A549 (cell line): Measurements from ENCODE around the gene ITGA1. TPM values are rescaled to one million over a fixed set of nuclear protein-coding genes. Genes with fewer than 3 reads are reported as not detected.

ENCODE experiments used
- ATAC-seq, 2 experiments: fragments of 200-7000 bp in 1 of 2; fragments of >200 bp in 1 of 2; cut with Nextera tagmentation in 1 of 2; cut with Tn5 transposase in 1 of 2; 3 replicates each; pipeline versions ENCODE4 v1.8.0 to v1.9.1; 2018 to 2020; ENCODE audit warnings: mild to moderate bottlenecking in 1 of 2, moderate library complexity in 1 of 2
- CTCF ChIA-PET: fragments of 300-600 bp; sonication (Branson Sonifier 250); formaldehyde crosslinking; extraction: SDS; loops from one replicate; lab custom pipeline; 2021; ENCODE audit warnings: antibody characterized with exemption, inconsistent platforms; lab: Yijun Ruan, JAX
- POLR2A ChIA-PET: fragments of 350-600 bp; formaldehyde crosslinking; extraction: SDS; loops from one replicate; lab custom pipeline; 2021; ENCODE audit warnings: antibody characterized with exemption, inconsistent platforms; lab: Yijun Ruan, JAX
- DNase-seq, 2 experiments: peaks; one replicate each; pipeline versions ENCODE4 v3.0.0 to v3.0.0-alpha.2; 2011 to 2016; ENCODE audit warnings: low read depth in 1 of 2, low spot score in 1 of 2
- FAIRE-seq: peaks from 2 replicates; lab custom pipeline; 2011; peaks lifted over from hg19 to GRCh38; lab: Jason Lieb, UNC
- H3K27ac ChIP-seq, 2 experiments: fragments of >200 bp; sonication (Bioruptor Twin); formaldehyde crosslinking; 3 replicates each; pipeline ENCODE4 v1.5.1; 2016 to 2017
- H3K4me1 ChIP-seq: fragments of >200 bp; sonication (Bioruptor Twin); formaldehyde crosslinking; 3 replicates; pipeline ENCODE4 v1.6.1; 2016
- H3K4me2 ChIP-seq: fragments of >200 bp; sonication (Bioruptor Twin); formaldehyde crosslinking; 3 replicates; pipeline ENCODE4 v1.6.1; 2016
- H3K4me3 ChIP-seq: fragments of >200 bp; sonication (Bioruptor Twin); formaldehyde crosslinking; 3 replicates; pipeline ENCODE4 v1.5.1; 2016
- H3K9me3 ChIP-seq: fragments of >200 bp; sonication (Bioruptor Twin); formaldehyde crosslinking; 3 replicates; pipeline ENCODE4 v1.6.1; 2016
- BHLHE40 ChIP-seq: IDR thresholded peaks from 2 replicates; pipeline ENCODE4 v1.6.1; 2012; ENCODE audit warnings: low read depth, low read length, inconsistent platforms
- CBX2 ChIP-seq: fragments of 200-600 bp; sonication (generic); IDR thresholded peaks from 2 replicates; pipeline ENCODE4 v1.6.1; 2016; ENCODE audit warnings: low read depth, mild to moderate bottlenecking, borderline replicate concordance
- CEBPB ChIP-seq, 2 experiments: fragments of >200 bp in 1 of 2; sonication (Bioruptor Twin) in 1 of 2; formaldehyde crosslinking in 1 of 2; IDR thresholded peaks; 2 replicates each; pipeline ENCODE4 v1.6.1; 2012 to 2016
- CHD2 ChIP-seq: fragments of 150-350 bp; IDR thresholded peaks from 2 replicates; pipeline ENCODE4 v1.6.1; 2014; ENCODE audit warnings: low read length; ENCODE audit not compliant: partially characterized antibody
- CHD4 ChIP-seq: fragments of 200-600 bp; sonication (generic); IDR thresholded peaks from 2 replicates; pipeline ENCODE4 v1.6.1; 2016; ENCODE audit warnings: antibody characterized with exemption, mild to moderate bottlenecking, borderline replicate concordance
- EHMT2 ChIP-seq: fragments of 200-600 bp; sonication (generic); IDR thresholded peaks from 2 replicates; pipeline ENCODE4 v1.6.1; 2016; ENCODE audit warnings: antibody characterized with exemption, low read depth, mild to moderate bottlenecking, moderate library complexity
- ELK1 ChIP-seq: fragments of 150-350 bp; IDR thresholded peaks from 2 replicates; pipeline ENCODE4 v1.6.1; 2014; ENCODE audit warnings: low read depth, mild to moderate bottlenecking, low read length
- FOSB ChIP-seq: fragments of 250-450 bp; sonication (Bioruptor Pico); IDR thresholded peaks from 2 replicates; pipeline ENCODE4 v1.5.0; 2020; ENCODE audit warnings: mild to moderate bottlenecking, moderate library complexity
- FOSL2 ChIP-seq, 2 experiments: fragments of 450-650 bp in 1 of 2; fragments of >200 bp in 1 of 2; sonication (Bioruptor Twin) in 1 of 2; formaldehyde crosslinking; IDR thresholded peaks; 2 replicates each; pipeline versions ENCODE4 v1.5.0 to v1.6.1; 2016 to 2020; ENCODE audit warnings: mild to moderate bottlenecking in 1 of 2, moderate library complexity in 1 of 2
- HDAC2 ChIP-seq: fragments of 200-600 bp; sonication (generic); IDR thresholded peaks from 2 replicates; pipeline ENCODE4 v1.6.1; 2016
- HES2 ChIP-seq: fragments of >200 bp; sonication (Bioruptor Twin); formaldehyde crosslinking; IDR thresholded peaks from 2 replicates; pipeline ENCODE4 v1.6.1; 2016
- HEYL ChIP-seq: fragments of 250-450 bp; sonication (Bioruptor Pico); IDR thresholded peaks from 2 replicates; pipeline ENCODE4 v1.8.0; 2021; ENCODE audit warnings: mild to moderate bottlenecking, moderate library complexity
- HOXA7 ChIP-seq: fragments of 250-450 bp; sonication (Bioruptor Pico); IDR thresholded peaks from 2 replicates; pipeline ENCODE4 v1.5.0; 2020; ENCODE audit warnings: mild to moderate bottlenecking, moderate library complexity
- HOXB5 ChIP-seq: fragments of 250-450 bp; sonication (Bioruptor Pico); IDR thresholded peaks from 2 replicates; pipeline ENCODE4 v1.5.0; 2020; ENCODE audit warnings: mild to moderate bottlenecking, moderate library complexity
- JUN ChIP-seq, 2 experiments: fragments of >200 bp; sonication (Bioruptor Twin); formaldehyde crosslinking; IDR thresholded peaks; 2 replicates in 1 of 2; 3 replicates in 1 of 2; pipeline ENCODE4 v1.6.1; 2016 to 2017
- JUNB ChIP-seq: fragments of >200 bp; sonication (Bioruptor Twin); formaldehyde crosslinking; IDR thresholded peaks from 2 replicates; pipeline ENCODE4 v1.6.1; 2016
- KDM5A ChIP-seq: fragments of 200-600 bp; sonication (generic); IDR thresholded peaks from 2 replicates; pipeline ENCODE4 v1.6.1; 2016; ENCODE audit warnings: antibody characterized with exemption, mild to moderate bottlenecking
- MAX ChIP-seq: IDR thresholded peaks from 2 replicates; pipeline ENCODE4 v1.6.1; 2012
- MAZ ChIP-seq: fragments of 150-350 bp; IDR thresholded peaks from 2 replicates; pipeline ENCODE4 v1.6.1; 2014; ENCODE audit warnings: antibody characterized with exemption, low read depth, low read length, borderline replicate concordance
- MYC ChIP-seq: IDR thresholded peaks from 2 replicates; pipeline ENCODE4 v1.6.1; 2012; ENCODE audit warnings: mild to moderate bottlenecking, inconsistent platforms, low read length, improper control_type of control experiment, borderline replicate concordance
- NFE2L2 ChIP-seq: fragments of 150-350 bp; conservative IDR thresholded peaks from 2 replicates; pipeline ENCODE4 v1.6.1; 2014; ENCODE audit warnings: low read length
- NR3C1 ChIP-seq: fragments of >200 bp; sonication (Bioruptor Twin); formaldehyde crosslinking; IDR thresholded peaks from 3 replicates; pipeline ENCODE4 v1.6.1; 2017
- PHF8 ChIP-seq: fragments of 200-600 bp; sonication (generic); IDR thresholded peaks from 2 replicates; pipeline ENCODE4 v1.6.1; 2016; ENCODE audit warnings: low read depth, mild to moderate bottlenecking, antibody characterized with exemption, moderate library complexity, borderline replicate concordance
- RAD21 ChIP-seq, 2 experiments: fragments of >200 bp in 1 of 2; sonication (Bioruptor Twin) in 1 of 2; formaldehyde crosslinking in 1 of 2; IDR thresholded peaks in 1 of 2; conservative IDR thresholded peaks in 1 of 2; 2 replicates in 1 of 2; 3 replicates in 1 of 2; pipeline ENCODE4 v1.6.1; 2012 to 2018; ENCODE audit warnings: inconsistent platforms in 1 of 2
- RCOR1 ChIP-seq: fragments of 150-350 bp; IDR thresholded peaks from 2 replicates; pipeline ENCODE4 v1.6.1; 2014; ENCODE audit warnings: antibody characterized with exemption, low read length, low read depth
- RNF2 ChIP-seq: fragments of 200-600 bp; sonication (generic); IDR thresholded peaks from 2 replicates; pipeline ENCODE4 v1.6.1; 2016; ENCODE audit warnings: low read depth, mild to moderate bottlenecking, antibody characterized with exemption, moderate library complexity, borderline replicate concordance
- SREBF2 ChIP-seq: fragments of 450-650 bp; IDR thresholded peaks from 2 replicates; pipeline ENCODE4 v1.6.1; 2014; ENCODE audit warnings: mild to moderate bottlenecking, moderate library complexity
- TFCP2L1 ChIP-seq: fragments of 250-450 bp; sonication (Bioruptor Pico); IDR thresholded peaks from 2 replicates; pipeline ENCODE4 v1.5.0; 2021; ENCODE audit warnings: mild to moderate bottlenecking
- ZSCAN20 ChIP-seq: fragments of 250-450 bp; sonication (Bioruptor Pico); IDR thresholded peaks from 2 replicates; pipeline ENCODE4 v1.8.0; 2022; ENCODE audit warnings: mild to moderate bottlenecking, moderate library complexity
- WGBS: methylation state at CpG from one replicate; pipeline ENCODE4 v1.1.6; 2017; ENCODE audit errors: missing lambda C conversion rate; 5-methylcytosine and 5-hydroxymethylcytosine counted together
- polyA plus RNA-seq, 4 experiments: library from polyadenylated mRNA; depleted of rRNA in 3 of 4; stranded (reverse); fragments of >200 nt; fragmentation: RNase III in 1 of 4; extraction: RNeasy Plus Mini Kit Qiagen cat#74134 plus additional on column Dnase treatment in 1 of 4; gene quantifications; 2 replicates in 3 of 4; 3 replicates in 1 of 4; pipeline ENCODE4 v1.2.3, GENCODE V29; 2011 to 2017

ITGA1 gene
- polyA plus RNA-seq, 2 of the 4 experiments (the other 2 are of a cell fraction) = 1.5 to 5.5 TPM

- Histone ChIP-seq H3K4me1 (peaks cover 13% of the 10 kb centered on the region; the same call in 2 of the 3 replicates), H3K4me3 (peak overlapping the region; percentile 36), H3K27ac (peak overlapping the region; percentile 29 to 34; a peak in 1 of 6 replicates)
- ATAC-seq = no peak
- 11% methylated on average over 4 of the region's 4 CpGs for WGBS
- CTCF ChIA-PET = interaction anchor here (1.0 to 2.5 kb wide), 3 partner anchors 29 to 151 kb away, joined by 3 to 8 read pairs (median 6); no protein-coding TSS in a partner anchor
- no peak for TF ChIP-seq MYC
- no peak for TF ChIP-seq ZSCAN20 (CRISPR knock-in tag)
- no peak for TF ChIP-seq RNF2
- TF ChIP-seq JUNB = no peak
- TF ChIP-seq BHLHE40 = no peak
- TF ChIP-seq SREBF2 = no peak
- TF ChIP-seq MAX = no peak
- no peak for TF ChIP-seq HOXA7
- no peak for TF ChIP-seq RCOR1
- no peak for TF ChIP-seq EHMT2
- TF ChIP-seq CHD2 = no peak
- TF ChIP-seq MAZ = no peak
- no peak for TF ChIP-seq TFCP2L1
- no peak for TF ChIP-seq FOSL2 (IDR thresholded peaks at IDR 0.05)
- TF ChIP-seq FOSL2 (CRISPR knock-in tag; IDR thresholded peaks at IDR 0.05) = no peak
- no peak for TF ChIP-seq RAD21 (conservative IDR thresholded peaks at IDR 0.05 in 1 of 2, IDR thresholded peaks at IDR 0.05 in 1 of 2)
- TF ChIP-seq KDM5A = no peak
- no peak for TF ChIP-seq HEYL (CRISPR knock-in tag)
- TF ChIP-seq, all 56 proteins: peak for 0
- FAIRE-seq (no peak), DNase-seq (no peak)
- Histone ChIP-seq H3K9me3 (no peaks in the 10 kb centered on the region), H3K4me2 (peak overlapping the region; percentile 83)
- POLR2A ChIA-PET = no interaction called here
These were observed 157.3 kb downstream of the ITGA1 start for GRCh38 chr5:52945040-52945439.

GRCh38 chr5:52947208-52947607, 159.5 kb downstream of the ITGA1 start:
- POLR2A ChIA-PET = interaction anchor here (1.3 kb wide), 1 partner anchor 145 kb away, joined by 4 read pairs; no protein-coding TSS in a partner anchor
- FAIRE-seq = peak; percentile 39

GRCh38 chr5:52947851-52948250, 160.1 kb downstream of the ITGA1 start:
- ATAC-seq (no peak), FAIRE-seq (peak; percentile 39), DNase-seq (no peak)
- Histone ChIP-seq H3K4me1 (peaks cover 13% of the 10 kb centered on the region; the same call in 2 of the 3 replicates), H3K27ac (no peak overlapping the region), H3K4me2 (no peak overlapping the region), H3K9me3 (no peaks in the 10 kb centered on the region), H3K4me3 (no peak overlapping the region)
- ChIA-PET CTCF (interaction anchor here (0.7 to 9.1 kb wide), 45 partner anchors 9 to 1276 kb away, joined by 3 to 124 read pairs (median 9); partner anchors contain the start of genes ITGA2 and MOCS2), POLR2A (interaction anchor here (0.6 to 2.5 kb wide), 4 partner anchors 40 to 145 kb away, joined by 3 to 8 read pairs (median 4); partner anchors contain the start of gene ITGA2)
- TF ChIP-seq HES2 (no peak), FOSB (CRISPR knock-in tag) (no peak), MAZ (no peak), KDM5A (no peak), NR3C1 (no peak), MYC (no peak), CHD4 (no peak), HOXB5 (CRISPR knock-in tag) (no peak), HDAC2 (no peak), ELK1 (no peak), CEBPB (IDR thresholded peaks at IDR 0.05) (no peak)
- TF ChIP-seq, all 56 proteins: peak for 0

More at GRCh38 chr5:52947208-52947607, 159.5 kb downstream of the ITGA1 start:
- H3K4me2 ChIP-seq = no peak overlapping the region
- TF ChIP-seq SREBF2 (no peak), KDM5A (no peak), PHF8 (no peak), CBX2 (no peak), RCOR1 (no peak), TFCP2L1 (no peak), NFE2L2 (no peak), JUN (IDR thresholded peaks at IDR 0.05) (no peak), RAD21 (conservative IDR thresholded peaks at IDR 0.05 in 1 of 2, IDR thresholded peaks at IDR 0.05 in 1 of 2) (no peak)
- TF ChIP-seq, all 56 proteins: peak for 0
- Histone ChIP-seq H3K9me3 (no peaks in the 10 kb centered on the region), H3K27ac (no peak overlapping the region), H3K4me1 (peaks cover 13% of the 10 kb centered on the region; the same call in 2 of the 3 replicates), H3K4me3 (no peak overlapping the region)
- DNase-seq (no peak), ATAC-seq (no peak)
- WGBS = 24% methylated on average over 4 of the region's 4 CpGs
- CTCF ChIA-PET = interaction anchor here (1.3 to 9.1 kb wide), 11 partner anchors 10 to 159 kb away, joined by 5 to 124 read pairs (median 27); partner anchors contain the start of gene ITGA2
